ENCODE results near the gene ZNF507. TPM values are rescaled to one million over a fixed set of nuclear protein-coding genes. Genes with fewer than 3 reads are reported as not detected.

Gene ZNF507
- total and polyA plus RNA-seq, 9 of the 15 experiments (the other 6 are each of a cell fraction or from before 2014, with no cell fraction given) = 2.9 to 25.0 (median 10.4) TPM

DNA sequence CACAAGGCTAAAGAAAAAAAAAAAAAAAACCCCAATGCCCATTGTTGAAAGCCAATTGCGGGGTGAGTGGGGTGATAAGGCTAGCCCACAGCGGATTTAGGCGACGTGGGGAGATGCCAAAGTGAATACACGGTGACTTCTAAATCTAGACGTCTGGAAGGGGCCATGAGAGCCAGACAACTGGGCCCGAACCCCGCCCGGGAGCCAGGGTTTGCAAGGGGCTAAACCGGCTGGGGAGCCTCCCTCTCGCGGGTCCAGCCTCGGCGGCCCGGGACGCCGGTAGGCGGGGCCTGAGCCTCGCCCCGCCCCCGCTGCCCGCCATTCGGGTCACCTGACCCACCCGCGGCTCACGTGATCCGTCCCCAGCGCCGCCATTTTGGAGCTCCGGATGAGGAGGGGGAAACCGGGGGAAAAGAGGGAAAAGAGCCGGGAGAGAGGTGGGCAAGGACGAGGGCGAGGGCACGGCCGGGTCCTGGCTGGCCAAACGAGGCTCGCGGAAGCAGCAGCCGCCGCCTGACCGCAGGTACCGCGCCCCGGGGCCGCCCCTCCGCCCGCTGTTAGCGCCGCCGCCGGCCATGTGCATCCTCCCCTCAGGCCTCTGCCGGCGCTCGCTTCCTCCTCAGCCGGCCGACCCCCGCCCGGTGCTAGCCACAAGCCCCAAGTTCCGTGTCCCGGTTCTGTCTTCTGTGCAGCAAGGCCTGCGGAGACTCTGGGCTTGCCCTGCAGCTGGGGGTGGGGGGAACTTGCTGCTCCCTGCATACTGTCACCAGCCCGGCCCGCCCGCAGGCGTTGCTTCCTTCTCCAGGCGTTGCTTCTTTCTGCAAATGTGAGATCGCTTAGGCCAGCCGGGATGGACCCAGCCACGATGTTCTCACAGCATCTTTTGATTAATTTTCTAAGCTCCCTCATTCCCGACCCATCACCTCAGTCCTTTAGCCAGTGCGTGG is at the start of gene ZNF507 (continued):
- no peak for TF ChIP-seq PREB (CRISPR knock-in tag; IDR thresholded peaks at IDR 0.05)
- TF ChIP-seq, protein P1, sequence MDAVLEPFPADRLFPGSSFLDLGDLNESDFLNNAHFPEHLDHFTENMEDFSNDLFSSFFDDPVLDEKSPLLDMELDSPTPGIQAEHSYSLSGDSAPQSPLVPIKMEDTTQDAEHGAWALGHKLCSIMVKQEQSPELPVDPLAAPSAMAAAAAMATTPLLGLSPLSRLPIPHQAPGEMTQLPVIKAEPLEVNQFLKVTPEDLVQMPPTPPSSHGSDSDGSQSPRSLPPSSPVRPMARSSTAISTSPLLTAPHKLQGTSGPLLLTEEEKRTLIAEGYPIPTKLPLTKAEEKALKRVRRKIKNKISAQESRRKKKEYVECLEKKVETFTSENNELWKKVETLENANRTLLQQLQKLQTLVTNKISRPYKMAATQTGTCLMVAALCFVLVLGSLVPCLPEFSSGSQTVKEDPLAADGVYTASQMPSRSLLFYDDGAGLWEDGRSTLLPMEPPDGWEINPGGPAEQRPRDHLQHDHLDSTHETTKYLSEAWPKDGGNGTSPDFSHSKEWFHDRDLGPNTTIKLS (IDR thresholded peaks at IDR 0.05; ENCODE audit: borderline replicate concordance, low read depth) = no peak
- TF ChIP-seq C11orf30 (IDR thresholded peaks at IDR 0.05; ENCODE audit: low read depth) = peak; percentile 98
- TF ChIP-seq HMG20A (CRISPR knock-in tag; conservative IDR thresholded peaks at IDR 0.05) = no peak
- peak; percentile 99 for TF ChIP-seq RAD51 (IDR thresholded peaks at IDR 0.05; ENCODE audit: borderline replicate concordance, low read depth)
- TF ChIP-seq IFI16 (CRISPR knock-in tag; IDR thresholded peaks at IDR 0.05) = no peak
- no peak for TF ChIP-seq ATF1 (CRISPR knock-in tag; IDR thresholded peaks at IDR 0.05)
- peak; percentile 53; the same call in 1 of the 2 replicates for TF ChIP-seq ATF1 (tag; IDR thresholded peaks at IDR 0.05)
- TF ChIP-seq L3MBTL2 (IDR thresholded peaks at IDR 0.05) = peak; percentile 96
